GM19023 (cell line): Measurements from ENCODE around the gene MYO7B.

Source experiments
- ATAC-seq: cut with Tn5 transposase; IDR thresholded peaks from one replicate; pipeline ENCODE4 v1.9.1; 2021; ENCODE audit warnings: mild to moderate bottlenecking, moderate library complexity; ENCODE audit not compliant: unreplicated experiment

The MYO7B gene

GRCh38 chr2:127646487-127647241, 111.2 kb downstream of the MYO7B start:
- no peak for ATAC-seq

GRCh38 chr2:127647242-127648190, 112.0 kb downstream of the MYO7B start:
- no peak for ATAC-seq

- ATAC-seq: no peak
Measured at GRCh38 chr2:127648321-127648720, 112.8 kb downstream of the MYO7B start.

GRCh38 chr2:127649100-127649611, 113.7 kb downstream of the MYO7B start:
- ATAC-seq: no peak

GRCh38 chr2:127649684-127650040, 114.2 kb downstream of the MYO7B start:
- ATAC-seq: peak; percentile 70

GRCh38 chr2:127650041-127650784, 114.7 kb downstream of the MYO7B start:
- no peak for ATAC-seq

GRCh38 chr2:127650785-127651380, 115.4 kb downstream of the MYO7B start:
- ATAC-seq: no peak

GRCh38 chr2:127651381-127651809, 115.9 kb downstream of the MYO7B start:
- no peak for ATAC-seq

GRCh38 chr2:127651971-127652550, 116.6 kb downstream of the MYO7B start:
- ATAC-seq: no peak

- ATAC-seq: no peak
Measured at GRCh38 chr2:127652786-127653357, 117.4 kb downstream of the MYO7B start.

GRCh38 chr2:127653421-127654083, 118.1 kb downstream of the MYO7B start:
- ATAC-seq: no peak

GRCh38 chr2:127654084-127654837, 118.8 kb downstream of the MYO7B start:
- no peak for ATAC-seq

- ATAC-seq: no peak
Measured at GRCh38 chr2:127654838-127655175, 119.3 kb downstream of the MYO7B start.

GRCh38 chr2:127655209-127656073, 120.0 kb downstream of the MYO7B start:
- no peak for ATAC-seq

- no peak for ATAC-seq
Measured at GRCh38 chr2:127656569-127657231, 121.2 kb downstream of the MYO7B start.

- no peak for ATAC-seq
Measured at GRCh38 chr2:127657232-127657595, 121.7 kb downstream of the MYO7B start.

- ATAC-seq: no peak
Measured at GRCh38 chr2:127658146-127658545, 122.7 kb downstream of the MYO7B start.
